VCaP (cell line): ENCODE data around the gene PRICKLE4.
"Not testable (repeated sequence)": the region's sequence is repeated elsewhere in the genome, so short reads cannot be mapped to it uniquely, and the experiment has no call there.

Source experiments
- H3K27ac ChIP-seq: fragments of 450-650 bp; 2 replicates; pipeline ENCODE4 v1.5.1; 2017
- TF ChIP-seq, protein P1 (sequence below): fragments of 450-650 bp; conservative IDR thresholded peaks from 2 replicates; pipeline ENCODE4 v1.5.1; 2017; ENCODE audit warnings: mild to moderate bottlenecking, moderate library complexity

The PRICKLE4 gene

DNA sequence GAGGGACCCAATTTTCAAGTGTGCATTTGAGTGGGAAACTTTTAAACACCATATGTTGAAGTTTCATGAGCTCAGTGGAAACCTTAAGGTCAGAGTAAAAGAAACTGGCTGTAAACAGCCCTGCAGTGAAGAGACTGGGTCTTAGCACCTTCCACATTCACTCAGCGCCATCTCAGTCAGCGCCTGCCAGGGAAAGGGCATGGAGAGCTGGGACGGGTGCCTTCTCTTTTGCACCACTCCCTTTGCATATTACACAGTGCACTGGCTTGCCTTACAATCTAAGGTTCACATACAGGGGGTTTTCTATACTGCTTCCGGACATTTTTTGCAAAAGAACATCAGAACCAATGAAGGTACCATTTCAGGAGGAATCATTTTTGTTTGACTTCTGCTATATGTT lies 11.4 kb downstream of the PRICKLE4 start:
- TF ChIP-seq, protein P1, sequence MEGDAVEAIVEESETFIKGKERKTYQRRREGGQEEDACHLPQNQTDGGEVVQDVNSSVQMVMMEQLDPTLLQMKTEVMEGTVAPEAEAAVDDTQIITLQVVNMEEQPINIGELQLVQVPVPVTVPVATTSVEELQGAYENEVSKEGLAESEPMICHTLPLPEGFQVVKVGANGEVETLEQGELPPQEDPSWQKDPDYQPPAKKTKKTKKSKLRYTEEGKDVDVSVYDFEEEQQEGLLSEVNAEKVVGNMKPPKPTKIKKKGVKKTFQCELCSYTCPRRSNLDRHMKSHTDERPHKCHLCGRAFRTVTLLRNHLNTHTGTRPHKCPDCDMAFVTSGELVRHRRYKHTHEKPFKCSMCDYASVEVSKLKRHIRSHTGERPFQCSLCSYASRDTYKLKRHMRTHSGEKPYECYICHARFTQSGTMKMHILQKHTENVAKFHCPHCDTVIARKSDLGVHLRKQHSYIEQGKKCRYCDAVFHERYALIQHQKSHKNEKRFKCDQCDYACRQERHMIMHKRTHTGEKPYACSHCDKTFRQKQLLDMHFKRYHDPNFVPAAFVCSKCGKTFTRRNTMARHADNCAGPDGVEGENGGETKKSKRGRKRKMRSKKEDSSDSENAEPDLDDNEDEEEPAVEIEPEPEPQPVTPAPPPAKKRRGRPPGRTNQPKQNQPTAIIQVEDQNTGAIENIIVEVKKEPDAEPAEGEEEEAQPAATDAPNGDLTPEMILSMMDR, result no peak
- no peak overlapping the region for H3K27ac ChIP-seq

DNA sequence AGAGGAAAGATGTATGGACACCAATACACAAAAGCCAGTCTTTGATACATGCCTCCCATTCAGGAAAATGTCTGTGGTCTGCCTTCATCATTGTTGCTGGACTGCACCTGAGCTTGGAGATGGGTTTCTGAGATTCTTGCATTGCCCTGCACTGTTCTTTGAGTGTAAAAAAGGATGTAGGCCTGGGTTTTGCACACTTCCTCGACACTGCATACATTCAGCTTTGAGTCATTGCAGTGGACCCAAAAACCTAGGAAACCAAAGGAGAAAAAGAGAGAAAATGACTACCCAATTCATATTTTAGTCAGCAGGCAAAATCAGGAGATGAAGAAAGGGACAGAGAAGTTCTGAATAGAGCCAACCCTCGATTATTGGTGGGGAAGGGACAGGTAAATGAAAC lies 15.9 kb downstream of the PRICKLE4 start:
- H3K27ac ChIP-seq, result no peak overlapping the region
- TF ChIP-seq, protein P1, result no peak

DNA sequence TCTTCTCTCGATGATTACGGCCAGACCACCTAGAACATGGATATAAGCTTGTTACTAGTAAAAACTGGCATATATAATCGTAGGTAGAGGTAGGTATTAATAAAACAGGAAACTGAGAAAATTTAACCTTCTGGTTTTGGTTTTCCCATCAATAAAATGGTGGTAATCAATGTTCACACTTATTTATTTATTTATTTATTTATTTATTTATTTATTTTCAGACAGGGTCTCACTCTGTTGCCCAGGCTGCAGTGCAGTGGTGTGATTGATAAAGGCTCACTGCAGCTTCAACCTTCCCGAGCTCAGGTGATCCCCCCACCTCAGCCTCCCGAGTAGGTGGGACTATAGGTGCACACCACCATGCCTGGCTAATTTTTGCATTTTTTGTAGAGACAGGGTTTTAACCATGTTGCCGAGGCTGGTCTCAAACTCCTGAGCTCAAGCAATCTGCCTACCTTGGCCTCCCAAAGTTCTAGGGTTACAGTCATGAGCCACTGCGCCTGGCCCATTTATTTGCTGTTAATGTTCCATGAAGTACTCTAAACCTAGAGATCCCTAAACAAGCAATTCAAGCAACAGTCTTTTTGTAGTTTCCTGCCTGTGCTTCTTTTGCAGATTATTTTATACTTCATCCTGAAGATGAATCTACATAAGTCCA lies 18.4 kb downstream of the PRICKLE4 start:
- H3K27ac ChIP-seq, result no peak overlapping the region
- TF ChIP-seq, protein P1, result no peak

DNA sequence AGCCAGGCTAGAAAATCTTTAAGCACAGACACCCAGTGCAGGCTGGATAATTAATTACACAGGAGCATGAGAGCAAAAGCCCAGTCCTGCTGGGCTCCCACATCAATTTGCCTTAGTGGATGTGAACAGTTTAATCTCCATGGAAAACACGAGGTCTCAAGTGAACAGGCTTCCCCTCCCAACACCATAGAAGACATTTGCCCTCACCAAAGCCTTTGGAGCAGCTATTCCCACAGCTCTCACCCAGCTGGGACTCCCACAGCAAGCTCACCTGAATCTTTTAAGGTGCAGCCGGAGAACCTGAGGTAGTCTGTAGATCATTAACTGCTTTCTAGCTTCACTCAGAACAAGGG lies 19.0 kb downstream of the PRICKLE4 start:
- TF ChIP-seq, protein P1, result no peak
- H3K27ac ChIP-seq, result no peak overlapping the region

DNA sequence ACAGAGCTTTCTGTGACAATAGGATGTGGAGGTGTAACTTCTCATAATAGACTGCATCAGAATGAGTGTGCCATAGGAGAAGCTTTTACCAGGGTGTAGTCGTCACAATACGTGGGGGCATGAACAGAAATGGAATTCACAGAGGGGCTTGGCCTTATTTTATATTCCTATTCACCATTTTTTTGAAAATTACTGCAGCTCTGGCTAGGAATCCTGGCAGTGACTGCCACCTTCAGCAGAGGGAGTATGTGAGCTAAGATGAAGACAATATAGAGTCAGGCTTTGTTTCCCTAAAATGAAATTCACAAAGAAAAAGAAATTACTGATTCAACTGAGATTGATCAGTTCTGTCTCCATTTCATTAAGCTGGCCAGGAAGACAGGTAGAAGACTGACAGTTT lies 20.8 kb downstream of the PRICKLE4 start:
- TF ChIP-seq, protein P1, result peak; percentile 78
- no peak overlapping the region for H3K27ac ChIP-seq

DNA sequence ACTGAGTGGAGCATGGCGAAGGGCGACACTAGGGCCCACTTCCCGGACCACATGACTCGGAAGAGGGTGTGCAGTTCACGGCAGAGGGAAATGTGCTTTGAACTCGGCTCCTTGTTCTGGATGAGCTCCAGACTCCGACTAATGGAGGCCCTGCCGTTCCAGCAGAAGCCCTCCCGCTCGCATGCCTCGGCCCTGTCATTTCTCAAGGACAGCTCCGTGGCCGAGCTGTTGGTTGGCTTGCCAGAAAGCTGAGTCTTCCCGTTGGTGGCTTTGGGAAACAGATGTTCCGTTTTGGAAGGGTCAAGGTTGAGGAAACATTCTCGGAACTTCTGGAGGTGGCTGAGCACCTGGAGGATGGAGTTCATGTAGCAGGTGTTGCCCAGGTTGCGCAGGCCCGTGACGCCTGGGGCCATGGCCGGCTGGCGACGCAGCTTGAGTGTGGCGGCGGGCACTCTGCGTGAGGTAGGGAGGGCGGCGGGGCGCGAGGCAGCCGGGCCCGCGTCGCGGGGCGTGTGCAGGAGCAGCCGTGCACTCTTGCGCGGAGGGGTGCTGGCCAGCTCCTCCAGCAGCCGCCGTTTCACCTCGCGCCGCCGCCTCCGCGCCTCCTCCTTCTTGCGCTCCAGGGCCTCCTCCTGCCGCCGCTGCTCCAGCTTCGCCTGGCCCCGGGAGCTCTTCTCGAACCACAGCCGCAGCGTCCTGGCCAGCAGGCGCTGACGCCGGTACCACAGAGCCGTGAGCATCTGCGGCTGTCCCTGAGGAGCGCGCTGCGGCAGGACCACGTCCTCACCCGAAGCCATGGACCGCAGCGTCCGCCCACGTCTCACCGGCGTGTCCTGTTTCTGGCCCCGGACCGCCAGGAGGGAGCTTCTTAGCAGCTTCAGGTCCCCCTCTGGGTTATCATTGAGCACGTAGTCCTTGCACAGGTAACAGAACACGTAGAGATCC lies 25.5 kb downstream of the PRICKLE4 start:
- H3K27ac ChIP-seq, result no peak overlapping the region
- TF ChIP-seq, protein P1, result no peak

DNA sequence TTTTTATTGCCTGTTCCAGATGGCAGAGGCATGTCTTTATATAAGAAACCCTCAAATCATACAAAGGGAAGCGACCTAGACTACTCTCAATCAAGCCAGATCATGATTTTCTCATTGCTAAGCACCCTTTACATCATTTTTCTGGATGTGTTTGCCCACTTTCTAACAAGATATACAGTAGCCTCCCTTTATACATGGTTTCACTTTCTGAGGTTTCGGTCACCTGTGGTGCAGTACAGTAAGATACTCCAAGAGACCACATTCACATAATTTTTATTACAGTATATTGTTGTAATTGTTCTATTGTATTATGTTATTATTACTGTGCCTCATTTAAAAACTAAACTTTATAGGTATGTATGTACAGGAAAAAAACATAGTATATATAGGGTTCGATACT lies 30.5 kb downstream of the PRICKLE4 start:
- H3K27ac ChIP-seq, result no peak overlapping the region
- TF ChIP-seq, protein P1, result no peak

DNA sequence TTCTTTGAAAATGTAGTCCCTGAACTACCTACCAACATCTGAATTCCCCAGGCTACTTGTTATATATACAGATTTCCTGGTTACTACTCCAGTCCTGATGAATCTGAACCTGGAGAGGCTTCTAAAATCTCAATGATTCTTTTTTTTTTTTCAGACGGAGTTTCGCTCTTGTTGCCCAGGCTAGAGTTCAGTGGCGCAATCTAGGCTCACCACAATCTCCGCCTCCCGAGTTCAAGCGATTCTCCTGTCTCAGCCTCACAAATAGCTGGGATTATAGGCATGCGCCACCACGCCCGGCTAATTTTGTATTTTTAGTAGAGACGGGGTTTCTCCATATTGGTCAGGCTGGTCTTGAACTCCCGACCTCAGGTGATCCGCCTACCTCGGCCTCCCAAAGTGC lies 31.4 kb downstream of the PRICKLE4 start:
- H3K27ac ChIP-seq, result not testable (repeated sequence)
